GM04503 (cell line): ENCODE data around the gene RGS9.
A peak's percentile ranks its signal among the peaks of the same experiment; 100 is the strongest.
"Not testable (repeated sequence)": the region's sequence is repeated elsewhere in the genome, so short reads cannot be mapped to it uniquely, and the experiment has no call there.

ENCODE experiments used
- DNase-seq: peaks from one replicate; pipeline ENCODE4 v3.0.0-alpha.2; 2012; ENCODE audit warnings: low read depth

Gene RGS9

DNA sequence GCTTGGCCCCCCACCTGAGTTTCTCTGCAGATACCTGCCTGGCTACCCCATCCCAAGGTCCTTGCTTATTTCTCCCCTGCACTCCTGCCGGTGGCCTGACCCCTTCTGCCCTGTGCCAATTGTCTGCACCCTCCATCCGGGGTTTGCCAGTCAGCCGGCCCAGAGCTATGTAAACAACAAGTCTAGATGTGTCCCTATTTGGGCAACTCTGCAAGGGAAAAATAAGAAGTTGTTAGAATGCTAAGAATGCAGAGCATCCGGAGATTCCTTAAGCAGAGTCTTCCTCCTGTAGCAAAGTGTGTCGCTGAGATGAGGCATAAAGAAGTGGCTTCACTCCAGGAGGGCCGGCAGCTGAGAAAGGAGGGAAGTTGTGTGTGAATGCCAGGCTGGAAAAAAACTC, 46.6 kb downstream of the RGS9 start:
- DNase-seq, result peak; percentile 56

DNA sequence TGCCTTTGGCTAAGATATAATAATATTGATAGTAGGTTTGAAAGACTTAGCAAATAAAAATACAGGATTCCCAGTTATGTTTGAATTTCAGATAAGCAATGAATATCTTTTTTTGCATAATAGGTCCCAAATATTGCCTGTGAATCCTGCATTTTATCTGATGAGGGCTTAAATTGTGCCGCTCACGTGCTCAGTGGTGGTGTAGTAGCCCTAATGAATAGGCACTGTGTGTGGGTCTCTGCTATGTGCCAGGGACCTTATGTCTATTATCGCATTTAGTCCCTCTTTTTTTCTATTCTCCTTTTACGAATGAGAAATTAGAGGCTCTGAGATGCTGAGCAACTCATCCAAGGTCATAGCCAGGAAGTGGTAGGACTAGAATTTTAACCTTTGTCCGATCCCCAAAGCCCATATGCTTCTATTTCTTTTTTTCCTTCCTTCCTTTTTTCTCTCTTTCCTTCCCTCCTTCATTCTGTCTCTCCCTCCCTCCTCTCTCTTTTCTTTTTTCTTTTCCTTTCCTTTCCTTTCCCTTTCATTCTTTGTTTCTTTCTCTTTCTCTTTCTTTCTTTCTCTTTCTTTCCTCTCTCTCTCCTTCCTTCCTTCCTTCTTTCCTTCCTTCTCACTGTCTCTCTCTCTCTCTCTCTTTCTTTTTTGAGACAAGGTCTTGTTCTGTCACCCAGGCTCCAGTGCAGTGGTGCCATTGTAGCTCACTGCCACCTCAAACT, 47.2 kb downstream of the RGS9 start:
- no peak for DNase-seq

DNA sequence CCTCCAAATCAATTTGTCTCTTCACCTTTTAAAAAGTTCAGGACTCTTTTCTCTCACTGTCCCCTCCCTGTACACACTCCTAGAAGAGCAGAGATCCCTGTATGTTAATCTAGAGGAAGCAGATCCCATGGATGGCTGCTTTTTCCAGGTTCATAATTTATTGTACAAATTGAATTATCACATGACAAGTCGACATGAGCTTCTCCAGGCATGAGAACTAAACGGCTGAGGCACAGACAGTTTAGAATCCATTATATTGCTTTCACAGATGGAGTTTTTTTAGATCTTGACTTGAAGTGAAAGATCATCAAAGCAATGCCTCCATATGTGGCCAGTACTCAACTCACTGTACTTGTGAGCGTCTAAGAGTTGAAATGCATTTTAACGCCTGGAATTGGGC, 47.9 kb downstream of the RGS9 start:
- no peak for DNase-seq

DNA sequence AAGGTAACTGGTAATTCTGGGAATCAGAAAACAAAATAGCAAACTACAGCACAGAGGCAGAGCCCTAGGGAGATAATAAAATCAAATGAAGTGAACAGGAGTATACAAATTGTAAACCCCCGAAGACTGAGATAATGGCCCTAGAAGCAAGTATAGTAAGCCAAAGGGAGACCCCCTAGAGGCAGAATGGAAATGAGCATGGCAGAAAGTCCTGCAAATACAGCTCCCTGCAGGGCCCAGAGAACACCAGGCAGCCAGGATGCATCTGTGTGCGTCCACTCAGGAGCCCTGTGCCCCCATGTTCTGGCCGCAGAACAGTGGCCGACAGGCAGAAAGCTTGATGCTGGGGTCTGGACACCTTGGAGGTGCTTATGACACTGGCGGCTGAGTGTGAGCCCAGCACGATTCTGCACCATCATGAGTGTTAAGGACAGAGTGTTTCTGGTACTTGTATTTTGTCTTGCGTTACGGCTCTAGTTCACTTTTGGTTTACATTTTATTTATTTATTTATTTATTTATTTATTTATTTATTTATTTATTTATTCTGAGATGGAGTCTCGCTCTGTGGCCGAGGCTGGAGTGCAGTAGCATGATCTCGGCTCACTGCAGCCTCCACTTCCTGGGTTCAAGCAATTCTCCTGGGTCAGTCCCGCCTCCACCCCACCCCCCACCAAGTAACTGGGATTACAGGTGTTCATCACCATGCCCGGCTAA, 48.7 kb downstream of the RGS9 start:
- DNase-seq, result no peak

DNA sequence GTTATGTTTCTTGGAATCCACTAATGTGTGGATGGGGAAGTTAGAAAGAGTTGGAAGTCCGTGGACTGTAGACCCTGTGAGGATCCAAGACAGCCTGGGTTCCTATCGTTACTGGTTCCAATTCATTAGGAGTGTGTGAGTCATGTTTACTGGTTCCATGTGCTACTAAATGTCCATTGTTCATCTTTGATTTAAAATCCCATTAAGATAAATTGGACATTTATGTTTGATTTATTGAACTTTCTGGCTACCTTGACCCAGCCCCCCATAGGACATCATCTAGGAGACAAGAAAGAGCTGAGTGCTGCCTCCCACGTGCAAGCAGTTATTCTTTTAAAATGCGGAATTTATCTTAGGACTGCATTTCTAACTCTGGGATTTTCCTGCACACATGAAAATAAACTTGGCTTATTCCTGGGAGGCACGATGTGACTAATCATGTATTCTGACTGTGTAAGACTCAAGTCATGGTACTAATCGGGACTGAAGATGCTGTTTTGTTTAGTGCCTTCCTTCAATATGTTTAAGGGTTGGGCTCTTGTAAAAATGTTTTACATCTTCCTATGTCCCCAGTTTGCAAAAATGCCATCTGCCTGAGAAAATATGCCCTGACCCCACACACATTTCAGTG, 53.4 kb downstream of the RGS9 start:
- DNase-seq, result no peak

DNA sequence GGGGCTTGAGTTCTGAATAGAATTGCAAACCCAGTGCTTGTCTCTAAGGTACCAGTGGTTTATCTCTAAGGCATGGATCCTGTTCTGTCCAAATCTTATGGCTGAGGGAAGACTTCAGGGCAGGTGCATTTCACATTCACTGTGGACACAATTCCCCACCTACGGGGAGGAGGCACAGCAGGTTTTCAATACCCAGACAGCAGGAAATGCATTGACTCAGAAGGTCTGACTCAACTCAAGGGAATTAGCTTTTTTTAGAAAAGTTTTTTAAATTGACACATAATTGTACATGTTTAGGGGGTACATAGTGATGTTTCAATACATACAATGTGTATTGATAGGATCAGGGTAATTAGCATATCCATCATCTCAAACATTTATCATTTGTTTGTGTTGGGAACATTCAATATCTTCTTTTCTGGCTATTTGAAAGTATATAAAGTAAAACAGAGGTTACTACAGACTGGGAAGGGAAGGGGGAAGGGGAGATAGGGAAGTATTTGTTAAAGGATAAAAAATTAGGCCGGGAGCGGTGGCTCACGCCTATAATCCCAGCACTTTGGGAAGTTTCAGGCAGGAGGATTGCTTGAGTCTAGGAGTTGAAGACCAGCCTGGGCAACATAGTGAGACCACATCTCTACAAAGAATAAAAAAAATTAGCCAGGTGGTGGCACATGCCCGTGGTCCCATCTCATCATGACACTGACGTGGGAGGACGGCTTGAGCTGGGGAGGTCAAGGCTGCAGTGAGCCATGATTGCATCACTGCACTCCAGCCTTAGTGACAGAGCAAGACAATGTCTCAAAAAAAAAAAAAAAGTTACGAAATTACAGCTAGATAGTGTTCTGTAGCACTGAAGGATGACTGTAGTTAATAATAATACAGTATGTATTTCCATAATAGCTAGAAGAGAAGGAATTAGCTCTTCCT, 54.9 kb downstream of the RGS9 start:
- DNase-seq, result peak; percentile 10

DNA sequence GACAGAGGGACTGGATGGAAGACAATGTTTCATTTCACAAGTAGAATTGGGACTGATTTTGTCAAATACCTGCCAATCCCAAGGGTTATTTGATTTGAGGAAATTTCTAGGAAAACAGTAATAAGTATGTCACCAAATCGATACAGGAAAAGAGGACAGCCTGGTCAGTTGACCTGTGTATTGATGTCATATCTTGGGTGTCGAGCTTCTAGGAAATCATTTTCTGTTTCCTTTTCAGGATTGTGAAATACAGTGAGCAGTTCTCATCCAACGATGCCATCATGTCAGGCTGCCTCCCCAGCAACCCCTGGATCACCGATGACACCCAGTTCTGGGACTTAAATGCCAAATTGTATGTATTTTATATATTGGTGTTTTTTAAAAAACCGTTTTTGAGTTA, 56.1 kb downstream of the RGS9 start:
- DNase-seq, result no peak

DNA sequence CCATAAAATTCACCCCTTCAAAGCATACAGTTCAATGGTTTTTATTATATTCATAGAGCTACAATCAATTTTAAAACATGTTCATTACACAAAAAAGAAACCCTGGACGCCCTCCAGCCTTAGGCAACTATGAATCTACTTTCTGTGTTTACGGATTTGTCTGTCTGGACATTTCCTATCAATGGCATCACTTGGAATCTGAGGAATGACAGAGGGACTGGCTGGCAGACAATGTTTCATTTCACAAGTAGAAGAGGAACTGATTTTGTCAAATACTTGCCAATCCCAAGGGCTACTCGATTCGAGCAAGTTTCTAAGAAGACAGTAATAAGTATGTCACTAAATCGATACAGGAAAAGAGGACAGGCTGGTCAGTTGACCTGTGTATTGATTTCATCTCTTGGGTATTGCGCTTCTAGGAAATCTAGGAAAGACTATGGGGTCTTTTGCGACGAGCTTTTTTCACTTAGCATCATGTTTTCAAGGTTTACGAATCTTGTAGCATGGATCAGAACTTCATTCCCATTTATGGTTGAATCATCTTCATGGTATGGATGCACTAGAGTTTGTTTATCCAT, 56.6 kb downstream of the RGS9 start:
- DNase-seq, result no peak

DNA sequence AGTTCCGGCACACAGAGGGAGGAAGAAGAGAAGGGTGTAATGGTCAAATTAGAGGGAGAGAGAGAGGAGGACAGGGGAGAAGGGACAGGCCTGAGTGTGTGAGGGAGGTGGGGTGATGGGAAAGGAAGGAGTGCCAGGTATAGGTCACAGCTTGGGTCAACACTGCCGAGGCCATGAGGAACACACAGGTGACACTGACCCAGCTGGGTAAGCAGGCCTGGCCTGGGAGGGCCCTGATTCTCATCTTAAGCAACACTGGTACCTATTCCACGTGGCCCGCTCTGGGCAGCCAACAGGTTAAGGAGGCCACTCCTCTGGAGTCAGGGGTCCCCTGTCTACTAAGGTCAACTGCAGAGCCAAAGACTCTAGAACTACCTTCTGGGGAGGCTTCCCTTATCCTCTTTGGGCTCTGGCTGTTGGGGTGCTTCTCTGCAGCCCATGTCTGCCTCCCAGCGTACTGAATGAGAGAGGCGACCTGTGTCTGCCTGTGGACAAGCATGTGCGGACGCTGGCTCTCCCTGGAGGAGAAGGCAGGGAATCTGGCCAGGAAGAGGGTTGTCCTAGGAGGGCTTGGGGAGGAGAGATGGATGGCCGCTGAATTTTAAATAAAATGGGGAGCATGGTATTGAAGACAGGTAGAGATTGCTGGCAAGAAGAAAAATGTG, 57.6 kb downstream of the RGS9 start:
- no peak for DNase-seq

DNA sequence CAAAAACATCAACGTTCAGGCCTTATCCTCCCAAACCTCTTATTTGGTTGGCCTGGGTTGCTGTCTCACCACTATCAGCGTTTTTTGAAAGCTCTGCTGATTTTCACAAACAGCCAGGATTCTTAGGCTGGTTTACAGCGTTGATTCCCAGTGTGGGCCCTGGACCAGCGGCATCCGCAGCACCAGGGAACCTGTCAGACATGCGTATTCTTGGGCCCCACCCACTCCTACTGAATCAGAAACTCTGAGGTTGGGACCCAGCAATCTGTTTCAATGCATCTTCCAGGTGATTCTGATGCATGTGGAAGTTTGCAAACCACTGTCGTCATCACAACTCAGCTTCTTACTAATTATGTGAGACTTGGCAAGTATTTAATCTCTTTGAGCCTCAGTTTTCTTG, 58.5 kb downstream of the RGS9 start:
- no peak for DNase-seq

DNA sequence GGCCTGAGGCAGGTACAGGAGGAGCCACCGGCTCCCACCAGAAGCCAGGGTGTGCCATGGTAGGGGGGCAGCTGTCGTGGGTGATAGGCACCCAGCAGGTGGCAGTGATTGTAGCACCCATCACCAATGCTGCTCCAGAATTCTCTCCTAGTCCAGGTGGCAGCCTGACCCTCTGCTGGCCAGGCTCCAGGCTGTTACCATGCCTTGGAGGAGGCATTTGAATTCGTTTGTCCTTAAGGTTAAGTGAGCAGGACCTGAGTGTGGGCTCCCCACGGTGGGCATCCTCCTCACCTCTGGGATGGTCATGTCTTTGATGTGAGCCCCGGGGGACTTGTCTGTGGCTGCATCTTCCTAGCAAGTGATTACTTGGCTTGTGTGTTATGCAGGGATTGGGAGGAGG, 59.4 kb downstream of the RGS9 start:
- no peak for DNase-seq

DNA sequence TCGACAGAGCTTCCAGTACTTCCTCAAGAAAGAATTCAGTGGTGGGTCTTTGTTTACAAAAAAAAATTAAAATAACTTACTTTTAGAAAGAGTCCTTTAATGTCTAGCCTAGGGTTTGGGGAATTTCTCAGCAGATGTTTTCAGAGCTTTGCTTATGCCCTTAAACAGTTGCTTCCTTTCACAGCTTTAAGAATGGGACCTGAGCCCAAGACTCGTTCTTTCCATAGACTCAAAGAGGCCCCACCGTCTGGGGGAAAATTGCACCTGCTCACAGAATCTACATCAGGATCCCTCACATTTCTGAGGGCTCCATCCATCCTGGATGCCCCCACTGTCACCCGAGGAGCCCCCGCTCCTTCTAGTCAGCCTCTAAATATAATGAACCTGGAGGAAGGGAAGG, 60.0 kb downstream of the RGS9 start:
- DNase-seq, result no peak

DNA sequence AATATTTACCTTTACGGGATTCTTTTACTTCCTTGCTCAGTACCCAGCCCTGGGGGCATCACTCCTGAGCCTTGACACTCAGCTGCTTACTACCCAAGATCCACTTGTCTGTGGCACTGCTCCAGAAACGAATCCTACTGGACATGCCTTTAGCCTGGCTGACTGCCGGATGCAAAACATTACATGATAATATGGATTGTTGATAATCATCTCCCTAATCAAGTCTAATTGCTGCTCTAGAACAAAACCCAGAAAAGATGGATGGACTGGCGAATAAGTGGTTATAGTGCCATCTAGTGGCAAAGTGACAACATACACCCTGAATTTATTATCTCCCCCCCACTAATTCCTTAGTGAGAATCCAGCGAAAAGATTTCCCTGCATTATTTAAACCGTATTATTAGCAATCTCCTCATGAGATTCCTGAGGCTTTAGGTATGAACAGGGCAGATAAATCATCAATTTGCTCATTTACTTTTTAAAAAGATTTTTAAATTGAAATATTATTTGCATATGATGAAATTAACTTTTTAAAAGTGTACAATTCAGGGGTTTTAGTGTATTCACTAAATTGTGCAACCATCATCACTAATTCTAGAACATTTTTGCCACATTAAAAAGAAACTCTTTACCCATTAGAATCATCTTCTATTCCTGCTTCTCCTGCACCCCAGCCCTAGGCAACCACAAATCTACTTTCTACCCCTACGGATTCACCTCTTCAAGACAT, 61.6 kb downstream of the RGS9 start:
- no peak for DNase-seq

DNA sequence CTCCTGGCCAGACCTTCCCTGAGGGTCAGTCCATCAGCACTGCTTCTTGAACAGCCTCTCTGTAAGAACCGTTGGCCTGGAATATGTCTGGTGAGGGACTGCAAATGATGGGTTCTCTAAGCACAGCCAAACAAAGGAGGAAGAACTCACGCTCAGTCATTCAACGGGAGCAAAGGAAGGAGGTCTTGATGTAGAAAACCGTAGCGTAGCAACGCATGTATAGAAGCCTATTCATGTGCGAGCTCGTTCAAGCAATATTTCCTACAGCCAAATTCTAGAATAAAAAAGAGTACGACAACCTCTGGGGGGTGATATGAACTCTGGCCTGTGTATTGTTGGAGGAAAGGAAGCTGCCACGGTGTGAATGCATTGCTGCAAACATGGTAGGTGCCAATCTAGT, 64.2 kb downstream of the RGS9 start:
- DNase-seq, result no peak

DNA sequence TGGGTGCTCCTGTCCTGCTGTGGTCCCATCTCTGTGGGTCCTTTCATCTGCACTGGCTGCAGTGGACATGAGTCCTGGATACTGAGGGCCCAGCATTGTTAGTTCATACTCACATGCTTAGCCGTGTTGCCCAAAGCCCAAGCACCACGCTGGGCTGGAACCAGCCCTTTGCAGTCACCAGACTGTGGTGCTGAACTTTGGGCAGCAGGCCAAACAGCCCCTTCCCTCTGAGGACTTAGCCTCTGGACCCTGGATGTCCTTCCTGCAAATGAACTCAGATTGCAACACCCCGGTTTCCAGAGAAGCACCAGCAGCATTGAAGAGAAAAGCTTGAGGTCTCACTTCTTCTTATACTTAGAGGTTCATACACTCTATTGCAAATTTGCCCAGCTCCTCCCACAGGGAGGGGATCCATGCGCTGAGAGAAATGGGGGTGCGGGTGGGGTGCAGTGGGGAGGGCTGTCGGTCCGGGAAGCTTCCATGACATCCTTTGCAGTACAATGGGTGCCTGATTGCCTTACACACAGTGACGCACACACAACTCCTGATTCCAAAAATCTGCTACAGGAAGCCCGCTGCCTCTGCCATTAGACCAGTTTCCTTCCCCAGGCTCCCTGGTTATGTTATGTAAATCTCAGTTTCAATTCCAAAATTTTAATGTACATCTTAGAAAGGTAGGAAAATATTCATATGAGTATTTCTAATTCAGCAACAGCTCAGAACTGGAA, 65.8 kb downstream of the RGS9 start:
- DNase-seq, result no peak

DNA sequence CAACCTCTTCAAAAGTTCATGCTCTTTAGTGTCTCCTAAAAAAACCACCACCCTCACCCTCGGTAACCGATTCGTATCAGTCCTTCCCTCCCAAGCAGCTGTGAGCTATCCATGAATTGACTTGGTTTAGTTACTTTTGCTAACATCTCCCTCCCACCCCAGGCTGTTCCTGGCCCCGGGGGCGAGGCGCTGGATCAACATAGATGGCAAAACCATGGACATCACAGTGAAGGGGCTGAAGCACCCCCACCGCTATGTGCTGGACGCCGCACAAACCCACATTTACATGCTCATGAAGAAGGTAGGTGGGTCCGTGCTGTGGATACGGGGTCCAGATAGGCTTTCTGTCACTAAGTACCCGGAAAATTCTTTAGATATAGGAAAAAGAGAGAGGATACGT, 66.8 kb downstream of the RGS9 start:
- DNase-seq, result no peak

DNA sequence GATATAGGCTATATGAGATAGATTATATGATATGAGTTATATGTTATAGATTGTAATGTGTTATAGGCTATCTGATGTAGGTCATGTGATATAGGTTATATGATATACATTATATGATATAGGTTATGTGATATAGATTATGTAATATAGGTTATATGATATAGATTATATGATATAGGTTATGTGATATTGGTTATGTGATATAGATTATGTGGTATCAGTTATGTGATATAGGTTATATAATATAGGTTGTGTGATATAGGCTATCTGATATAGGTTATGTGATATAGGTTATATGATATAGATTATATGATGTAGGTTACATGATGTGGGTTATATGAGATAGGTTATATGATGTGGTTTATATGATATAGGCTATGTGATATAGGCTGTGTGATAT, 68.5 kb downstream of the RGS9 start:
- DNase-seq, result no peak

DNA sequence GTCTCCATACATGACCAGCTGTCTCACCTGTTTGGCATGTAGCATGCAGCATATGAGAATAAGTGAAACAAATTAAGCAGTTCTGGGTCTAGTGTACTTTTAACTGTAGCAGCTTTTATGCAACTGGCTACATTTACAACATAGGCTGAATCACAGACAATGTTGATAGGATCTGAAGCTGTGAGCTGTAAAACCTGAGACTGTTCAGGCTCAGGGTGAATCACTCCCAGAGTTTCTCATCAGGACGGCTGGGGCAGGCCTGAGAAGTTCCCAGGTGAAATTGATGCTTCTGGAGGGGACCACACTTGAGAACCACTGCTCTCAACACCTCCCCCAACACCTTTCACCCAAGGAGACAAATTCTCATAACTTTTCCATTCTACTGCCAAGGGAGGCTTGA, 70.3 kb downstream of the RGS9 start:
- DNase-seq, result not testable (repeated sequence)

DNA sequence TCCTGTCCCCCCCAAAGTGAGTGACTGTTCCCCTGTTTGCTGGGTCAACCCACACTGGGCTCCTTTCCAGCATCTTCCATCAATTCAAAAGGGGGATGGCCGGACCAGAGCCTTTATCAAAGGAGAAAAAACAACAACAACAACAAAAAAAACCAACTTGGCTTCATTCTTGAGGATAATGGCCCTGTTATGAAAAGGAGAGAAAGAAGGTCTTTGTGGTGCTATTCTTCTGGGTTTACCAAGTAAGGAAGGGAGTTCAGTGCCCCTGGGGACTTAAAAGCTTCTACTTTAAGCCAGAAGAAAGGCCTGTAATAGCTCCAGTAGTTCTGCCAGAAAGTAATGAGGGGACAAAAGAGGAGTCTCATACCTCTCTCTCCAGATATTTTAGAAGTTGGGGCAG, 71.5 kb downstream of the RGS9 start:
- DNase-seq, result no peak

DNA sequence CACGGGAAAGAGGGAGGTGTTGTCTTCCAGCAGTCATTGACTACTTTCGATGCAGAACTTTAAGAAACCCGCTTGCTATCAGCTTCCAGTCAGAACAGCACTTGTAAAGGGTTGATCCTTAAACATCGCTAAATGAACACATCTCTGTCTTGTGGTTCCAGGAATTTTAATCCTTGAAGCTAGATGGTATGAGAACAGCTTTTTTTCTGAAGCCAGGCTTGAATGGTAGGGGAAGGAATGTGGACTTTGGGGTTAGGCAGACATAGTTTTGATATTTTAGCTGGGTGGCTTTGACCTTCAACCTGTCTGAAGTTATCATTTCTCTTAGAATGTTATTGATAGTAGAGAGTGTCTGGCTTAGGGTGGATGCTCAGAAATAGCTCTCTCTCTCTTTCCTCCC, 81.1 kb downstream of the RGS9 start:
- no peak for DNase-seq
